Stimulated activated CD4-positive, alpha-beta T cell treated with anti-CD3 and anti-CD28 coated beads, Interleukin-2, amount 100 ng/mL, for 24 hours (primary cell): ENCODE data around the gene ITGB1.
"Not testable (repeated sequence)": the region's sequence is repeated elsewhere in the genome, so short reads cannot be mapped to it uniquely, and the experiment has no call there.

Experiments used
- DNase-seq, 2 donors: peaks; one replicate each; pipeline ENCODE4 v3.0.0-alpha.2; 2020

The ITGB1 gene

GRCh38 chr10:32931593-32931992 lies 26.4 kb downstream of the ITGB1 start:
- DNase-seq: no peak

- no peak for DNase-seq
Observed at GRCh38 chr10:32930036-32930435, 28.0 kb downstream of the ITGB1 start.

- DNase-seq: no peak
Observed at GRCh38 chr10:32929634-32930033, 28.4 kb downstream of the ITGB1 start.

GRCh38 chr10:32927750-32928149 lies 30.3 kb downstream of the ITGB1 start:
- no peak for DNase-seq

GRCh38 chr10:32923849-32924248 lies 34.2 kb downstream of the ITGB1 start:
- DNase-seq: no peak

- no peak for DNase-seq
Observed at GRCh38 chr10:32923134-32923533, 34.9 kb downstream of the ITGB1 start.

- no peak for DNase-seq
Observed at GRCh38 chr10:32922170-32922569, 35.9 kb downstream of the ITGB1 start.

- DNase-seq: not testable (repeated sequence)
Observed at GRCh38 chr10:32917817-32918216, 40.2 kb downstream of the ITGB1 start.

GRCh38 chr10:32911285-32912016 lies 46.6 kb downstream of the ITGB1 start:
- DNase-seq: no peak

- DNase-seq: not testable (repeated sequence)
Observed at GRCh38 chr10:32909970-32910369, 48.1 kb downstream of the ITGB1 start.

- DNase-seq: no peak
Observed at GRCh38 chr10:32909456-32909855, 48.6 kb downstream of the ITGB1 start.

- no peak for DNase-seq
Observed at GRCh38 chr10:32906595-32906994, 51.4 kb downstream of the ITGB1 start.

GRCh38 chr10:32905466-32905865 lies 52.6 kb downstream of the ITGB1 start:
- DNase-seq: no peak

GRCh38 chr10:32901815-32902214 lies 56.2 kb downstream of the ITGB1 start:
- DNase-seq: no peak

- not testable (repeated sequence) for DNase-seq
Observed at GRCh38 chr10:32895200-32895968, 62.6 kb downstream of the ITGB1 start.

- DNase-seq: no peak
Observed at GRCh38 chr10:32893916-32894664, 63.9 kb downstream of the ITGB1 start.

- no peak for DNase-seq
Observed at GRCh38 chr10:32893434-32893833, 64.6 kb downstream of the ITGB1 start.

GRCh38 chr10:32891261-32891660 lies 66.8 kb downstream of the ITGB1 start:
- no peak for DNase-seq

GRCh38 chr10:32890444-32890843 lies 67.6 kb downstream of the ITGB1 start:
- no peak for DNase-seq

- DNase-seq: no peak
Observed at GRCh38 chr10:32889631-32890212, 68.3 kb downstream of the ITGB1 start.

- no peak for DNase-seq
Observed at GRCh38 chr10:32888161-32888927, 69.7 kb downstream of the ITGB1 start.

GRCh38 chr10:32887481-32887880 lies 70.5 kb downstream of the ITGB1 start:
- DNase-seq: no peak
